ENCODE measurements around the gene FNDC11.

Gene FNDC11

GRCh38 chr20:63533388-63533787, 20.6 kb upstream of the FNDC11 start:
- in situ Hi-C loops (cut with HindIII; ENCODE audit: low pct_ligation_motif_present, low sequenced_read_pairs), result no loop called here
- H3K36me3 ChIP-seq (replicated peaks), result no peaks in the 10 kb centered on the region
- DNase-seq, result no peak
- no peak overlapping the region for H3K27ac ChIP-seq
- no peak for TF ChIP-seq CTCF (IDR thresholded peaks at IDR 0.05; ENCODE audit: low read depth, low read length, missing control alignments)
- H3K27me3 ChIP-seq (replicated peaks), result no peaks in the 10 kb centered on the region
- H3K4me3 ChIP-seq (ENCODE audit: low read depth, low read length), result no peak overlapping the region

- no peak for TF ChIP-seq CTCF (IDR thresholded peaks at IDR 0.05; ENCODE audit: low read depth, low read length, missing control alignments)
- DNase-seq, result no peak
- Histone ChIP-seq H3K36me3 (replicated peaks) (no peaks in the 10 kb centered on the region), H3K4me3 (ENCODE audit: low read depth, low read length) (no peak overlapping the region), H3K27ac (no peak overlapping the region), H3K27me3 (replicated peaks) (no peaks in the 10 kb centered on the region)
- in situ Hi-C loops (cut with HindIII; ENCODE audit: low pct_ligation_motif_present, low sequenced_read_pairs), result no loop called here
Measured at GRCh38 chr20:63533871-63534393, 20.0 kb upstream of the FNDC11 start.

- DNase-seq, result no peak
- TF ChIP-seq CTCF (IDR thresholded peaks at IDR 0.05; ENCODE audit: low read depth, low read length, missing control alignments), result no peak
- Histone ChIP-seq H3K4me3 (ENCODE audit: low read depth, low read length) (no peak overlapping the region), H3K27me3 (replicated peaks) (no peaks in the 10 kb centered on the region), H3K27ac (no peak overlapping the region), H3K36me3 (replicated peaks) (no peaks in the 10 kb centered on the region)
- in situ Hi-C loops (cut with HindIII; ENCODE audit: low pct_ligation_motif_present, low sequenced_read_pairs), result no loop called here
Measured at GRCh38 chr20:63534427-63534830, 19.5 kb upstream of the FNDC11 start.

- no peak for DNase-seq
- no peak for TF ChIP-seq CTCF (IDR thresholded peaks at IDR 0.05; ENCODE audit: low read depth, low read length, missing control alignments)
- Histone ChIP-seq H3K27ac (no peak overlapping the region), H3K4me3 (ENCODE audit: low read depth, low read length) (no peak overlapping the region), H3K36me3 (replicated peaks) (no peaks in the 10 kb centered on the region), H3K27me3 (replicated peaks) (no peaks in the 10 kb centered on the region)
- in situ Hi-C loops (cut with HindIII; ENCODE audit: low pct_ligation_motif_present, low sequenced_read_pairs), result no loop called here
Measured at GRCh38 chr20:63534831-63535651, 18.9 kb upstream of the FNDC11 start.

- H3K27ac ChIP-seq, result no peak overlapping the region
- no peaks in the 10 kb centered on the region for H3K36me3 ChIP-seq (replicated peaks)
- TF ChIP-seq CTCF (IDR thresholded peaks at IDR 0.05; ENCODE audit: low read depth, low read length, missing control alignments), result no peak
- peak; percentile 48 for DNase-seq
- no peaks in the 10 kb centered on the region for H3K27me3 ChIP-seq (replicated peaks)
- in situ Hi-C loops (cut with HindIII; ENCODE audit: low pct_ligation_motif_present, low sequenced_read_pairs), result no loop called here
- no peak overlapping the region for H3K4me3 ChIP-seq (ENCODE audit: low read depth, low read length)
Measured at GRCh38 chr20:63536241-63536977, 17.6 kb upstream of the FNDC11 start.

All from brain microvascular endothelial cell (primary cell).